RWPE2 (cell line): ENCODE results near the gene ILKAP.

ENCODE experiments used
- ATAC-seq: fragments of 200-7000 bp; cut with Tn5 transposase; 3 replicates; pipeline ENCODE4 v1.9.1; 2021; ENCODE audit warnings: low read depth
- DNase-seq: peaks from one replicate; pipeline ENCODE4 v3.0.0-alpha.2; 2020; ENCODE audit warnings: low spot score
- H3K27ac ChIP-seq: fragments of 450-650 bp; 2 replicates; pipeline ENCODE4 v1.5.1; 2017; ENCODE audit warnings: mild to moderate bottlenecking; ENCODE audit not compliant: poor library complexity, severe bottlenecking
- H3K27me3 ChIP-seq: fragments of 250-450 bp; sonication (Bioruptor Pico); 2 replicates; pipeline ENCODE4 v1.5.1; 2021; ENCODE audit warnings: mild to moderate bottlenecking, moderate library complexity; ENCODE audit not compliant: insufficient read depth, poor library complexity, severe bottlenecking
- H3K36me3 ChIP-seq: fragments of 250-450 bp; sonication (Bioruptor Pico); 2 replicates; pipeline ENCODE4 v1.5.1; 2020; ENCODE audit warnings: low read depth, mild to moderate bottlenecking, moderate library complexity
- H3K4me1 ChIP-seq: fragments of 250-450 bp; sonication (Bioruptor Pico); 2 replicates; pipeline ENCODE4 v1.5.1; 2021; ENCODE audit warnings: mild to moderate bottlenecking, moderate library complexity; ENCODE audit not compliant: insufficient read depth, poor library complexity, severe bottlenecking
- H3K4me3 ChIP-seq: fragments of 250-450 bp; sonication (Bioruptor Pico); 2 replicates; pipeline ENCODE4 v1.5.1; 2021; ENCODE audit warnings: mild to moderate bottlenecking, moderate library complexity; ENCODE audit not compliant: severe bottlenecking
- H3K9me3 ChIP-seq: fragments of 250-450 bp; sonication (Bioruptor Pico); 2 replicates; pipeline ENCODE4 v1.5.1; 2021; ENCODE audit warnings: mild to moderate bottlenecking, moderate library complexity; ENCODE audit not compliant: severe bottlenecking
- CTCF ChIP-seq: fragments of 450-650 bp; IDR thresholded peaks from one replicate; pipeline ENCODE4 v1.5.1; 2017; ENCODE audit warnings: mild to moderate bottlenecking, moderate library complexity; ENCODE audit not compliant: poor library complexity, severe bottlenecking

The ILKAP gene

GRCh38 chr2:238134393-238134785 is 69.1 kb downstream of the ILKAP start:
- H3K27me3 ChIP-seq = no peaks in the 10 kb centered on the region
- DNase-seq (no peak), ATAC-seq (no peak)
- no peaks in the 10 kb centered on the region for H3K9me3 ChIP-seq
- H3K4me3 ChIP-seq = no peak overlapping the region
- no peaks in the 10 kb centered on the region for H3K36me3 ChIP-seq
- H3K4me1 ChIP-seq = no peaks in the 10 kb centered on the region
- TF ChIP-seq CTCF = no peak
- no peak overlapping the region for H3K27ac ChIP-seq

GRCh38 chr2:238133499-238134392 is 69.7 kb downstream of the ILKAP start:
- Histone ChIP-seq H3K36me3 (no peaks in the 10 kb centered on the region), H3K4me1 (no peaks in the 10 kb centered on the region), H3K27me3 (no peaks in the 10 kb centered on the region), H3K9me3 (no peaks in the 10 kb centered on the region), H3K27ac (no peak overlapping the region), H3K4me3 (no peak overlapping the region)
- ATAC-seq (0 out of 3 replicates have a peak, but pooled peaks have one; percentile 19), DNase-seq (no peak)
- no peak for TF ChIP-seq CTCF

- Histone ChIP-seq H3K27ac (no peak overlapping the region), H3K27me3 (no peaks in the 10 kb centered on the region), H3K4me3 (no peak overlapping the region), H3K36me3 (no peaks in the 10 kb centered on the region), H3K9me3 (no peaks in the 10 kb centered on the region), H3K4me1 (no peaks in the 10 kb centered on the region)
- ATAC-seq (no peak), DNase-seq (no peak)
- no peak for TF ChIP-seq CTCF
These were observed 70.7 kb downstream of the ILKAP start for GRCh38 chr2:238132463-238133450.

GRCh38 chr2:238131761-238132462 is 71.6 kb downstream of the ILKAP start:
- H3K27ac ChIP-seq = no peak overlapping the region
- H3K4me1 ChIP-seq = no peaks in the 10 kb centered on the region
- no peak for DNase-seq
- H3K36me3 ChIP-seq = no peaks in the 10 kb centered on the region
- H3K9me3 ChIP-seq = no peaks in the 10 kb centered on the region
- no peak overlapping the region for H3K4me3 ChIP-seq
- ATAC-seq = no peak
- no peaks in the 10 kb centered on the region for H3K27me3 ChIP-seq
- TF ChIP-seq CTCF = no peak
